GM10266 (cell line): ENCODE measurements around the gene PPFIA2.

Experiments
- DNase-seq: peaks from one replicate; pipeline ENCODE4 v3.0.0; 2012; ENCODE audit errors: extremely low spot score
- CTCF ChIP-seq: IDR thresholded peaks from 2 replicates; pipeline ENCODE4 v1.5.1; 2012; ENCODE audit warnings: mild to moderate bottlenecking, low read depth; ENCODE audit not compliant: control insufficient read depth, insufficient read depth; ENCODE audit errors: missing control alignments

PPFIA2 gene

GRCh38 chr12:81441629-81442028, 317.5 kb downstream of the PPFIA2 start:
- TF ChIP-seq CTCF: no peak
- DNase-seq: no peak

GRCh38 chr12:81440001-81440400, 319.1 kb downstream of the PPFIA2 start:
- no peak for DNase-seq

DNA sequence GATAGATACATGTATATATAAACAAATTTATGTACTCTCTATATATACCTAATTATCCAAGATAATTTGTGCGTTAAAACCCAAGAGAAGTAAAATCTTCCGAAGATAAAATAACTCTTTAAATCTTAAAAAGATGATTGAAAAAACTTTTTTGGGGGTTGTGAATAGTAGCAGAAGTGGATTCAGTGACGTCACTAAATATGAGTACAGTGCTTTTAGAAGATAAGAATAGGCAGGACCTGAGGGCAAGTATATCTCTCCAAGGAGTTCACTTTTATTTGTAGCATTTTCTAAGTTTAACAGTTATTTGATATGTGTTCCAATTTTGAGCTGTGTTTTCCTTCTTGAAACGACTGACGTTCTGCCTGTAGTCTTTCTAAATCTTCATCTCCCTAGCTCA, 319.8 kb downstream of the PPFIA2 start:
- no peak for DNase-seq
- no peak for TF ChIP-seq CTCF

More at GRCh38 chr12:81440001-81440400, 319.1 kb downstream of the PPFIA2 start:
- no peak for TF ChIP-seq CTCF

- no peak for DNase-seq
- no peak for TF ChIP-seq CTCF
Measured at GRCh38 chr12:81417056-81417455, 342.1 kb downstream of the PPFIA2 start.

GRCh38 chr12:81416571-81416970, 342.6 kb downstream of the PPFIA2 start:
- DNase-seq: no peak
- no peak for TF ChIP-seq CTCF

DNA sequence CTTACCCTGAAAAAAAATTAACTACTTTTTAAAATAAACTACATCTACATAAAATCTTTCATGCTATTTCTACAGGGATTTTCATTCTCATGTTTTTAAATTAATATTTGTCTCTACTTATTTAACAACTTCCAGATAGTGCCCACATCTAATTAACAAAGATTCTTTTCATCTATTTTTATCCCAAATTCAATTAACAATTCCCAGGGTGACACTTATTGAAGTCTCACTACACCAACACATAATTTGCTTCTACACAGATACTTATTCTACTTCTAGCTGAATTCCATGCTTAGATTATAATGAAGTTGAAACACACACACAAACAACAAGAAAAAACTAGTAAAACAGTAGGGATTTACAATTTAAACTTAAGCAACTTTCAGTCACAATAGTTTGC, 344.7 kb downstream of the PPFIA2 start:
- no peak for DNase-seq
- no peak for TF ChIP-seq CTCF

DNA sequence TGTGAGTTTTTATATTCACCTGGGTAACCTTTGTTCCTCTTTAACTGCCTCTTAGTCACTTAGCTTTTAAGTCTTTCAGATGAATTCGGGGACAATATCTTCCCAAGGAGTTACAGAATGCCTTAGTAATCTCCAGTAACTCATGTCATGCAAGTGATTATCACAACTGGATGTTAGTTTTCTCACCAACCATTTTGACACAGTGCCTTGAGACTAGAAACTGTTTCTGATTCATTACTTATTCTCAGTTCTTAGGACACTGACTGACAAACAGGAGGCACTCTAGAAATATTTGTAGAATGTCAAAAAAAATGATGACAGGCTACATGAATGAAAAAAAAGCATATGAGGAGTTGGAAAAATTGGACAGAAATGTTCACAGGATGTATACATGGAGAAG, 346.2 kb downstream of the PPFIA2 start:
- DNase-seq: no peak
- TF ChIP-seq CTCF: no peak

- no peak for TF ChIP-seq CTCF
- no peak for DNase-seq
Measured at GRCh38 chr12:81403348-81403747, 355.8 kb downstream of the PPFIA2 start.
